Measurements from ENCODE around the gene LYZL1.

GRCh38 chr10:29315814-29316213 lies 26.9 kb downstream of the LYZL1 start:
- TF ChIP-seq EZH2phosphoT487 (IDR thresholded peaks at IDR 0.05; ENCODE audit: insufficient read depth, low read depth) (no peak), EZH2 (IDR thresholded peaks at IDR 0.05; ENCODE audit: insufficient read depth, poor library complexity, severe bottlenecking) (no peak)
